NCI-H146 (cell line): ENCODE data around the gene SEMA4C.

Source experiments
- DNase-seq: peaks from one replicate; lab custom pipeline; 2025; lab: John Stamatoyannopoulos, UW

The SEMA4C gene

GRCh38 chr2:96842600-96842999 lies 27.3 kb downstream of the SEMA4C start:
- peak; percentile 91 for DNase-seq

- no peak for DNase-seq
Measured at GRCh38 chr2:96841701-96842495, 28.0 kb downstream of the SEMA4C start.

- no peak for DNase-seq
Measured at GRCh38 chr2:96839875-96840850, 29.7 kb downstream of the SEMA4C start.

DNA sequence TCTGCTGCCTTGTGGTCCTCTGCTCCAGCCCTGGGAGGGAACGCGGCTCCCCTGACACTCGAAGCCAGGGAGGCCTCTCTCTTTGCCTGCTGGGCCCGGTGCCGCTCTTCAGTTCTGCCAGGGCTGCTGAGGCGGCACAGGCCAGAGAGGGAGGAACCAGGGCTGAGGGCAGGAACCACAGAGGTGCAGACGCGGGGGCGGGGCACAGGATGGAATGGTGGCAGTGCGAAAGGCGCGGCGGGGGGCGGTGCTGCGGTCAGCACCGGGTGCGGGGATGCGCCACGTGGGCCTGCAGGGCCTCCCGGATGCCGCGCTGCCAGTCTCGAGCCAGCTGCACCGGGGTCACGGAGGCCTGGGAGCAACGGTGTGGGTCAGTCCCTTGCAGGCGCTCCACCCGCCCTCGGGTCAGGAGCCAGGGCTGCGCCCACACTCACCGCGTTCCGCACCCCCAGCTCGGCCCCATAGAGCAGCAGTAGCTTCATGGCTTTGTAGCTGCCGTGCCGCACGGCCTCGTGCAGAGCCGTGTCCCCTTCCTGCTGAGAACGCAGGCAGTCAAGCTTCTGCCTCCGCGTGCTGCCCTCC lies 30.5 kb downstream of the SEMA4C start:
- no peak for DNase-seq

DNA sequence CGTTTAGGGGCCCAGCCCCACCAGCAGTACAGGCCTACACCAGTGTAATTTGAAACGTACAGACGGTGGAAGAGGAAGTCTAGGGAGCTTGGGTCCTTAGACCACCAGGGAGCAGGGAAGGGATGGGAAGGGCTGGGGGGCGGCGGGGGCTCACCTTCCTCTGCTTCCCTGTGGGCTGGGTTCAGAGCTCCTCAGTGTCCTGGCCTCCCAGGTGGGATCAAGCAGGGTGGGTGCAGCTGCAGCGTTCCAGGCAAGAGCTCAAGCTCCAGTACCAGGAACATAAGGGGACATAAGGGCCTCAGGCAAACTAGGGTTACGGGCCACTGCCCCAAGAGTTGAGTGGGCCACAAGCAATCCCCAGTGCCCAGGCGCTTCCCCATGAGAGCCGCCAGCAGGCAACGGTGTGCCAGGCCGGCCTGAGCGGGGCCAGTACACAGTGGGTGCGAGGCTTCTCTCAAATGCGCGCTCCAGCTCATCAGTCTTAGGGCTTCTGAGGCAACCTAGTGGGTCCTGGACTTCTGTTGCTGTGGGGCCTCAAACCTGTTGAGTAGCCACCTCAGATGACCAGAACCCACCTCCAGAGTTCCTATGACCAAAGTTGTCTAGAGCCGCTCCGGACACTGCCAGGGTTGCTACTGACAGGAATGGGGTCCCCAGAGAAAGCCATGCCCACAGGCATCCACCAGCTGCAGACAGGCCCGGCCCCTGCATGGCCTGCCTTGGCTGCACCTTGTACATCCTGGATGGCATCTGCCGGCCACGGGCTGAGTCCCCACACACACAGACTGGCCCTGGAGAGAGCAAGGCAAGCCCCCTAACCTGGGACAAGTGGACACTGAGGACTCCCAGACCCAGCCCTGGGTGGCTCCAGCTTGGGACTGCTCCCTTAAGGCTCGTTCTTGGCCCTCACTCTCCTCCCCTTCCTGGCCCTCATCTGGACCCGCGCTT lies 31.3 kb downstream of the SEMA4C start:
- DNase-seq = no peak

- no peak for DNase-seq
Measured at GRCh38 chr2:96837575-96837974, 32.3 kb downstream of the SEMA4C start.

DNA sequence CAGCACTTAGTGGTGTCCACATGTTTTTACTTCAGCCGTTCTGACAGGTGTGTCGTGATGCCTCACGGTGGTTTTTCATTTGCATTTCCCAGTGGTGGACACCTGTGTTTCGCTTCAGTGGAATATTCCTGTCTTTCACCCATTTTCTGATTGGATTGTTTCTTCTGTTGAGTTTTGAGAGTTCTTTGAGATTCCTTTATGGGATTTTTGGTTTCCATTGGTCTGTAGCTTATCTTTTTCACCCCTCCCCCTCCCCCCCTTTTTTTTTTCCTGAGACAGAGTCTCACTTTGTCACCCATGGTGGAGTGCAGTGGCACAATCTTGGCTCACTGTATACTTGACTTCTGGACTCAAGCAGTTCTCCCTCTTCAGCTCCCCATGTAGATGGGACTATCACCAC lies 34.0 kb downstream of the SEMA4C start:
- no peak for DNase-seq

- peak; percentile 97 for DNase-seq
Measured at GRCh38 chr2:96832754-96833507, 36.9 kb downstream of the SEMA4C start.

DNA sequence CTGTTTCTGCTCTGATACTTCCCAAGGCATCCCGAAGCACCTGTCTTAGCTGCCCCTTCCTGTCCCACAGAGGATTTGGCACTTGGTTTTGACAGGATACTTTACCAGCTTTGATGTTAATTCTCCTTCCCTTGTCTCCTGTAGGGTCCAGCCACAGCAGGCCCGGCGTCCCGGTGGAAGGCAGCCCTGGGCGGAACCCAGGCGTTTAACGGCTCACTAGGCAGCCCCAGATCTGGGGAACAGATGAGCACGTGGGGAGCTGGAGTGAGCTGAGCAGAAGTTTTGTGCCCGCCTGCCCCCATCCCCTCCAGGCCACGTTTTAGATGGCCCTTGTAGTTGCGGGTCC lies 37.5 kb downstream of the SEMA4C start:
- DNase-seq = no peak

GRCh38 chr2:96831679-96832078 lies 38.2 kb downstream of the SEMA4C start:
- DNase-seq = no peak

GRCh38 chr2:96830044-96830562 lies 39.8 kb downstream of the SEMA4C start:
- no peak for DNase-seq

GRCh38 chr2:96828874-96829273 lies 41.0 kb downstream of the SEMA4C start:
- no peak for DNase-seq

GRCh38 chr2:96828436-96828835 lies 41.4 kb downstream of the SEMA4C start:
- DNase-seq = no peak

- no peak for DNase-seq
Measured at GRCh38 chr2:96826546-96827278, 43.2 kb downstream of the SEMA4C start.

DNA sequence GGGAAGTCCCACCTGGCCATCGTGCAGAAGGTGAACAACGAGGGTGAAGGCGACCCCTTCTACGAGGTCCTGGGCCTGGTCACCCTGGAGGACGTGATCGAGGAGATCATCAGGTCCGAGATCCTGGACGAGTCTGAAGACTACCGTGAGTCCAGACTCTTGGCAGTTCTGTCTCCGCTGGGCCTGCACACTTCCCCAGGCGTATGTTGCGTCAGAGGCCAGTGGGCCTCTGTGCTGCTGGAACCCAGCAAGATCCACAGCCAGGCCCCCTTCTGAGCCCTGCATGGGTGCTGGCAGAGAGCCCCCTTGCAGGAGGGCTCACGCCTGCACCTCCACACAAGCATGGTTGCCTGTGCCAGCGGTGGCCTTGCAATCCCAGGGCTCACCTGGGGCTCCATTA lies 44.8 kb downstream of the SEMA4C start:
- no peak for DNase-seq

- no peak for DNase-seq
Measured at GRCh38 chr2:96824079-96824870, 45.6 kb downstream of the SEMA4C start.

- DNase-seq = no peak
Measured at GRCh38 chr2:96823198-96823597, 46.7 kb downstream of the SEMA4C start.

- no peak for DNase-seq
Measured at GRCh38 chr2:96822786-96823185, 47.1 kb downstream of the SEMA4C start.

GRCh38 chr2:96821113-96821675 lies 48.7 kb downstream of the SEMA4C start:
- no peak for DNase-seq
